ENCODE results near the gene CROT.
A peak's percentile ranks its signal among the peaks of the same experiment; 100 is the strongest.

CROT gene

GRCh38 chr7:87413951-87414793 is 68.7 kb downstream of the CROT start:
- Mint-ChIP-seq H3K27me3 (no peaks in the 10 kb centered on the region), H3K27ac (no peak overlapping the region), H3K36me3 (ENCODE audit: low read depth) (no peaks in the 10 kb centered on the region), H3K4me1 (ENCODE audit: low read depth) (no peaks in the 10 kb centered on the region), H3K4me3 (no peak overlapping the region), H3K9me3 (no peaks in the 10 kb centered on the region)
- intact Hi-C loops (cut with micrococcal nuclease) = loop anchor here (10.0 kb wide), 1 partner anchor 471 kb away; no protein-coding TSS in a partner anchor

- no peaks in the 10 kb centered on the region for H3K9me3 Mint-ChIP-seq
- H3K4me1 Mint-ChIP-seq (ENCODE audit: low read depth) = no peaks in the 10 kb centered on the region
- H3K4me3 Mint-ChIP-seq = no peak overlapping the region
- no peak overlapping the region for H3K27ac Mint-ChIP-seq
- intact Hi-C loops (cut with micrococcal nuclease) = loop anchor here (5.0 to 10.0 kb wide), 2 partner anchors 470 to 477 kb away; no protein-coding TSS in a partner anchor
- no peaks in the 10 kb centered on the region for H3K27me3 Mint-ChIP-seq
- no peaks in the 10 kb centered on the region for H3K36me3 Mint-ChIP-seq (ENCODE audit: low read depth)
These were observed 69.3 kb downstream of the CROT start for GRCh38 chr7:87414794-87415188.

- no peaks in the 10 kb centered on the region for H3K4me1 Mint-ChIP-seq (ENCODE audit: low read depth)
- no peak overlapping the region for H3K4me3 Mint-ChIP-seq
- no peaks in the 10 kb centered on the region for H3K9me3 Mint-ChIP-seq
- intact Hi-C loops (cut with micrococcal nuclease) = loop anchor here (1.0 to 10.0 kb wide), 3 partner anchors 105 to 480 kb away; no protein-coding TSS in a partner anchor
- no peak overlapping the region for H3K27ac Mint-ChIP-seq
- no peaks in the 10 kb centered on the region for H3K27me3 Mint-ChIP-seq
- no peaks in the 10 kb centered on the region for H3K36me3 Mint-ChIP-seq (ENCODE audit: low read depth)
These were observed 71.5 kb downstream of the CROT start for GRCh38 chr7:87416682-87417587.

- Mint-ChIP-seq H3K9me3 (no peaks in the 10 kb centered on the region), H3K4me1 (ENCODE audit: low read depth) (peaks cover 5% of the 10 kb centered on the region), H3K36me3 (ENCODE audit: low read depth) (no peaks in the 10 kb centered on the region), H3K27ac (no peak overlapping the region), H3K27me3 (no peaks in the 10 kb centered on the region), H3K4me3 (no peak overlapping the region)
- intact Hi-C loops (cut with micrococcal nuclease) = no loop called here
These were observed 74.7 kb downstream of the CROT start for GRCh38 chr7:87420173-87420572.

- Mint-ChIP-seq H3K36me3 (ENCODE audit: low read depth) (no peaks in the 10 kb centered on the region), H3K27me3 (no peaks in the 10 kb centered on the region), H3K27ac (no peak overlapping the region), H3K4me3 (no peak overlapping the region), H3K9me3 (no peaks in the 10 kb centered on the region), H3K4me1 (ENCODE audit: low read depth) (peaks cover 25% of the 10 kb centered on the region)
- intact Hi-C loops (cut with micrococcal nuclease) = no loop called here
These were observed 78.6 kb downstream of the CROT start for GRCh38 chr7:87424075-87424474.

GRCh38 chr7:87426160-87426559 is 80.7 kb downstream of the CROT start:
- Mint-ChIP-seq H3K4me3 (no peak overlapping the region), H3K36me3 (ENCODE audit: low read depth) (peaks cover 1% of the 10 kb centered on the region), H3K27ac (no peak overlapping the region), H3K9me3 (no peaks in the 10 kb centered on the region), H3K27me3 (no peaks in the 10 kb centered on the region), H3K4me1 (ENCODE audit: low read depth) (peaks cover 25% of the 10 kb centered on the region)
- intact Hi-C loops (cut with micrococcal nuclease) = loop anchor here (5.0 kb wide), 1 partner anchor 51 kb away; the partner anchor contains the start of gene ABCB4

- H3K27me3 Mint-ChIP-seq = no peaks in the 10 kb centered on the region
- peaks cover 24% of the 10 kb centered on the region for H3K4me1 Mint-ChIP-seq (ENCODE audit: low read depth)
- no peak overlapping the region for H3K4me3 Mint-ChIP-seq
- peak overlapping the region; percentile 43 for H3K27ac Mint-ChIP-seq
- no peaks in the 10 kb centered on the region for H3K9me3 Mint-ChIP-seq
- intact Hi-C loops (cut with micrococcal nuclease) = loop anchor here (5.0 kb wide), 1 partner anchor 50 kb away; the partner anchor contains the start of gene ABCB4
- H3K36me3 Mint-ChIP-seq (ENCODE audit: low read depth) = peaks cover 6% of the 10 kb centered on the region
These were observed 81.8 kb downstream of the CROT start for GRCh38 chr7:87427288-87427687.

- Mint-ChIP-seq H3K4me1 (ENCODE audit: low read depth) (peaks cover 10% of the 10 kb centered on the region), H3K4me3 (no peak overlapping the region), H3K27ac (no peak overlapping the region), H3K9me3 (no peaks in the 10 kb centered on the region), H3K36me3 (ENCODE audit: low read depth) (peaks cover 6% of the 10 kb centered on the region), H3K27me3 (no peaks in the 10 kb centered on the region)
- intact Hi-C loops (cut with micrococcal nuclease) = no loop called here
These were observed 87.1 kb downstream of the CROT start for GRCh38 chr7:87432536-87432935.

- intact Hi-C loops (cut with micrococcal nuclease) = no loop called here
- no peaks in the 10 kb centered on the region for H3K9me3 Mint-ChIP-seq
- H3K4me1 Mint-ChIP-seq (ENCODE audit: low read depth) = no peaks in the 10 kb centered on the region
- no peak overlapping the region for H3K27ac Mint-ChIP-seq
- H3K27me3 Mint-ChIP-seq = no peaks in the 10 kb centered on the region
- H3K4me3 Mint-ChIP-seq = no peak overlapping the region
- peaks cover 6% of the 10 kb centered on the region for H3K36me3 Mint-ChIP-seq (ENCODE audit: low read depth)
These were observed 90.1 kb downstream of the CROT start for GRCh38 chr7:87435546-87435945.

- Mint-ChIP-seq H3K27ac (no peak overlapping the region), H3K27me3 (no peaks in the 10 kb centered on the region), H3K9me3 (no peaks in the 10 kb centered on the region), H3K4me3 (no peak overlapping the region), H3K36me3 (ENCODE audit: low read depth) (no peaks in the 10 kb centered on the region), H3K4me1 (ENCODE audit: low read depth) (peaks cover 10% of the 10 kb centered on the region)
- intact Hi-C loops (cut with micrococcal nuclease) = no loop called here
These were observed 100.4 kb downstream of the CROT start for GRCh38 chr7:87445897-87446296.

GRCh38 chr7:87447116-87447635 is 101.7 kb downstream of the CROT start:
- Mint-ChIP-seq H3K36me3 (ENCODE audit: low read depth) (no peaks in the 10 kb centered on the region), H3K27ac (no peak overlapping the region), H3K4me3 (no peak overlapping the region)

GRCh38 chr7:87448388-87448787 is 102.9 kb downstream of the CROT start:
- Mint-ChIP-seq H3K4me1 (ENCODE audit: low read depth) (peaks cover 10% of the 10 kb centered on the region), H3K36me3 (ENCODE audit: low read depth) (no peaks in the 10 kb centered on the region), H3K27ac (peak overlapping the region; percentile 19), H3K4me3 (no peak overlapping the region), H3K27me3 (no peaks in the 10 kb centered on the region), H3K9me3 (no peaks in the 10 kb centered on the region)
- intact Hi-C loops (cut with micrococcal nuclease) = no loop called here

More at GRCh38 chr7:87447116-87447635, 101.7 kb downstream of the CROT start:
- Mint-ChIP-seq H3K9me3 (no peaks in the 10 kb centered on the region), H3K4me1 (ENCODE audit: low read depth) (peaks cover 10% of the 10 kb centered on the region), H3K27me3 (no peaks in the 10 kb centered on the region)
- intact Hi-C loops (cut with micrococcal nuclease) = no loop called here
